Measurements from ENCODE around the gene HOXB5.
A peak's percentile ranks its signal among the peaks of the same experiment; 100 is the strongest.

HOXB5 gene

DNA sequence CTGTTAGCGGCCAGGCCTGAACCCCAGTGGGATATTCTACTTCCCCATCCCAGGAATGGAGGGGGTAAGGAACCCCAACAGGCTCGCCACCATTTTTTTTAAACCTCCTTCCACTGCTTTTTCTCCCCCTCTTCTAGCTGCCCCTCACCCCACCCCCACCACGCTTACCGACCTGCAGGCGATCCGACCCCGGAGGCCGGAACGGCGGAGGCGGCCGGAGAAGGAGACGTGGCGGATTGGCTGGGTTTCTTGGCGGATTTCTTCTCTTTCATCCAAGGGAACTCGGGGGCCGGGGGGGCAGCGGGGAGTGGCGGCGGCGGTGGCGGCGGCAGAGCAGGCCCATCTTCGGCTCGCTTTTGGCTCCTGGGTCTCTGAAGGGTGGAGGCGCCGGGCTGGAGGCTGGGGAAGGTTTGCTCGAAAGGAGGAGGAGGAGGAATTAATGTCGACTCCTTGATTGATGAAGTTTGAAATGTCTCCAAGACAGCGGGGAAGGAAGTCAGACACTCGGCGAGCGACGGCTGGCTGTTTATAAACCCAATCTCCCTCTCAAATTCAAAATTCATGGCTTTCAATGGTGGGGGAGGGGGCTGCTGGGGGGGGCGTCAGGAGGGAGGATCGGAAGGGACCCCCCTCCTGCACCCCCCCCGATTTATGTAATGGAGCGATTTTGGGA is 49.1 kb downstream of the HOXB5 start (continued):
- TF ChIP-seq ZNF560 (tag by site-specific recombination; IDR thresholded peaks at IDR 0.05; ENCODE audit: borderline replicate concordance), result no peak
- TF ChIP-seq ZBTB1 (tag by site-specific recombination; IDR thresholded peaks at IDR 0.05), result no peak
- no peak for TF ChIP-seq ZNF768 (tag by site-specific recombination; IDR thresholded peaks at IDR 0.05)
- TF ChIP-seq ZBTB48 (tag by site-specific recombination; IDR thresholded peaks at IDR 0.05), result no peak
- no peak for TF ChIP-seq MEIS1 (CRISPR knock-in tag; IDR thresholded peaks at IDR 0.05; ENCODE audit: borderline replicate concordance)
- no peak for TF ChIP-seq ZNF555 (tag by site-specific recombination; conservative IDR thresholded peaks at IDR 0.05)
- TF ChIP-seq ZXDB (tag by site-specific recombination; IDR thresholded peaks at IDR 0.05), result peak; percentile 47
- no peak for TF ChIP-seq ZNF169 (tag by site-specific recombination; IDR thresholded peaks at IDR 0.05)
- no peak for TF ChIP-seq ZNF654 (tag by site-specific recombination; IDR thresholded peaks at IDR 0.05; ENCODE audit: low read depth)
- TF ChIP-seq, protein P1, sequence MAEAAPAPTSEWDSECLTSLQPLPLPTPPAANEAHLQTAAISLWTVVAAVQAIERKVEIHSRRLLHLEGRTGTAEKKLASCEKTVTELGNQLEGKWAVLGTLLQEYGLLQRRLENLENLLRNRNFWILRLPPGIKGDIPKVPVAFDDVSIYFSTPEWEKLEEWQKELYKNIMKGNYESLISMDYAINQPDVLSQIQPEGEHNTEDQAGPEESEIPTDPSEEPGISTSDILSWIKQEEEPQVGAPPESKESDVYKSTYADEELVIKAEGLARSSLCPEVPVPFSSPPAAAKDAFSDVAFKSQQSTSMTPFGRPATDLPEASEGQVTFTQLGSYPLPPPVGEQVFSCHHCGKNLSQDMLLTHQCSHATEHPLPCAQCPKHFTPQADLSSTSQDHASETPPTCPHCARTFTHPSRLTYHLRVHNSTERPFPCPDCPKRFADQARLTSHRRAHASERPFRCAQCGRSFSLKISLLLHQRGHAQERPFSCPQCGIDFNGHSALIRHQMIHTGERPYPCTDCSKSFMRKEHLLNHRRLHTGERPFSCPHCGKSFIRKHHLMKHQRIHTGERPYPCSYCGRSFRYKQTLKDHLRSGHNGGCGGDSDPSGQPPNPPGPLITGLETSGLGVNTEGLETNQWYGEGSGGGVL (tag by site-specific recombination; IDR thresholded peaks at IDR 0.05), result peak; percentile 77
- TF ChIP-seq ZNF501 (tag by site-specific recombination; IDR thresholded peaks at IDR 0.05), result 0 out of 2 replicates have a peak, but pooled peaks have one; percentile 25
- no peak for TF ChIP-seq ZNF658 (tag by site-specific recombination; IDR thresholded peaks at IDR 0.05)
- TF ChIP-seq ZNF473 (tag by site-specific recombination; IDR thresholded peaks at IDR 0.05), result no peak
- TF ChIP-seq ZNF335 (tag by site-specific recombination; conservative IDR thresholded peaks at IDR 0.05), result no peak
- no peak for TF ChIP-seq ZNF174 (tag by site-specific recombination; IDR thresholded peaks at IDR 0.05)
- TF ChIP-seq ZBTB20 (tag by site-specific recombination; IDR thresholded peaks at IDR 0.05), result no peak
- no peak for TF ChIP-seq RBAK (tag by site-specific recombination; IDR thresholded peaks at IDR 0.05)
- no peak for TF ChIP-seq ZNF292 (tag by site-specific recombination; IDR thresholded peaks at IDR 0.05; ENCODE audit: borderline replicate concordance, low read depth)
- no peak for TF ChIP-seq ZNF324 (tag by site-specific recombination; IDR thresholded peaks at IDR 0.05)
- TF ChIP-seq ZNF549 (tag by site-specific recombination; IDR thresholded peaks at IDR 0.05), result no peak
- peak; percentile 52 for TF ChIP-seq ZFHX2 (tag by site-specific recombination; conservative IDR thresholded peaks at IDR 0.05)
- no peak for TF ChIP-seq ZNF791 (tag by site-specific recombination; IDR thresholded peaks at IDR 0.05)
- no peak for TF ChIP-seq ZNF266 (tag by site-specific recombination; IDR thresholded peaks at IDR 0.05; ENCODE audit: low read depth)
- TF ChIP-seq, protein P2, sequence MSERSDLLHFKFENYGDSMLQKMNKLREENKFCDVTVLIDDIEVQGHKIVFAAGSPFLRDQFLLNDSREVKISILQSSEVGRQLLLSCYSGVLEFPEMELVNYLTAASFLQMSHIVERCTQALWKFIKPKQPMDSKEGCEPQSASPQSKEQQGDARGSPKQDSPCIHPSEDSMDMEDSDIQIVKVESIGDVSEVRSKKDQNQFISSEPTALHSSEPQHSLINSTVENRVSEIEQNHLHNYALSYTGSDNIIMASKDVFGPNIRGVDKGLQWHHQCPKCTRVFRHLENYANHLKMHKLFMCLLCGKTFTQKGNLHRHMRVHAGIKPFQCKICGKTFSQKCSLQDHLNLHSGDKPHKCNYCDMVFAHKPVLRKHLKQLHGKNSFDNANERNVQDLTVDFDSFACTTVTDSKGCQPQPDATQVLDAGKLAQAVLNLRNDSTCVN (tag by site-specific recombination; optimal IDR thresholded peaks at IDR 0.05), result no peak
- TF ChIP-seq, protein P3, sequence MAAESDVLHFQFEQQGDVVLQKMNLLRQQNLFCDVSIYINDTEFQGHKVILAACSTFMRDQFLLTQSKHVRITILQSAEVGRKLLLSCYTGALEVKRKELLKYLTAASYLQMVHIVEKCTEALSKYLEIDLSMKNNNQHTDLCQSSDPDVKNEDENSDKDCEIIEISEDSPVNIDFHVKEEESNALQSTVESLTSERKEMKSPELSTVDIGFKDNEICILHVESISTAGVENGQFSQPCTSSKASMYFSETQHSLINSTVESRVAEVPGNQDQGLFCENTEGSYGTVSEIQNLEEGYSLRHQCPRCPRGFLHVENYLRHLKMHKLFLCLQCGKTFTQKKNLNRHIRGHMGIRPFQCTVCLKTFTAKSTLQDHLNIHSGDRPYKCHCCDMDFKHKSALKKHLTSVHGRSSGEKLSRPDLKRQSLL (tag by site-specific recombination; IDR thresholded peaks at IDR 0.05), result no peak
- TF ChIP-seq, protein P4, sequence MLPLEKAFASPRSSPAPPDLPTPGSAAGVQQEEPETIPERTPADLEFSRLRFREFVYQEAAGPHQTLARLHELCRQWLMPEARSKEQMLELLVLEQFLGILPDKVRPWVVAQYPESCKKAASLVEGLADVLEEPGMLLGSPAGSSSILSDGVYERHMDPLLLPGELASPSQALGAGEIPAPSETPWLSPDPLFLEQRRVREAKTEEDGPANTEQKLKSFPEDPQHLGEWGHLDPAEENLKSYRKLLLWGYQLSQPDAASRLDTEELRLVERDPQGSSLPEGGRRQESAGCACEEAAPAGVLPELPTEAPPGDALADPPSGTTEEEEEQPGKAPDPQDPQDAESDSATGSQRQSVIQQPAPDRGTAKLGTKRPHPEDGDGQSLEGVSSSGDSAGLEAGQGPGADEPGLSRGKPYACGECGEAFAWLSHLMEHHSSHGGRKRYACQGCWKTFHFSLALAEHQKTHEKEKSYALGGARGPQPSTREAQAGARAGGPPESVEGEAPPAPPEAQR (tag by site-specific recombination; IDR thresholded peaks at IDR 0.05), result no peak
- TF ChIP-seq, protein P5, sequence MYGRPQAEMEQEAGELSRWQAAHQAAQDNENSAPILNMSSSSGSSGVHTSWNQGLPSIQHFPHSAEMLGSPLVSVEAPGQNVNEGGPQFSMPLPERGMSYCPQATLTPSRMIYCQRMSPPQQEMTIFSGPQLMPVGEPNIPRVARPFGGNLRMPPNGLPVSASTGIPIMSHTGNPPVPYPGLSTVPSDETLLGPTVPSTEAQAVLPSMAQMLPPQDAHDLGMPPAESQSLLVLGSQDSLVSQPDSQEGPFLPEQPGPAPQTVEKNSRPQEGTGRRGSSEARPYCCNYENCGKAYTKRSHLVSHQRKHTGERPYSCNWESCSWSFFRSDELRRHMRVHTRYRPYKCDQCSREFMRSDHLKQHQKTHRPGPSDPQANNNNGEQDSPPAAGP (tag by site-specific recombination; IDR thresholded peaks at IDR 0.05), result no peak; the same call in 1 of the 2 replicates
- TF ChIP-seq ZNF777 (tag by site-specific recombination; IDR thresholded peaks at IDR 0.05; ENCODE audit: borderline replicate concordance), result no peak
- TF ChIP-seq, protein P6, sequence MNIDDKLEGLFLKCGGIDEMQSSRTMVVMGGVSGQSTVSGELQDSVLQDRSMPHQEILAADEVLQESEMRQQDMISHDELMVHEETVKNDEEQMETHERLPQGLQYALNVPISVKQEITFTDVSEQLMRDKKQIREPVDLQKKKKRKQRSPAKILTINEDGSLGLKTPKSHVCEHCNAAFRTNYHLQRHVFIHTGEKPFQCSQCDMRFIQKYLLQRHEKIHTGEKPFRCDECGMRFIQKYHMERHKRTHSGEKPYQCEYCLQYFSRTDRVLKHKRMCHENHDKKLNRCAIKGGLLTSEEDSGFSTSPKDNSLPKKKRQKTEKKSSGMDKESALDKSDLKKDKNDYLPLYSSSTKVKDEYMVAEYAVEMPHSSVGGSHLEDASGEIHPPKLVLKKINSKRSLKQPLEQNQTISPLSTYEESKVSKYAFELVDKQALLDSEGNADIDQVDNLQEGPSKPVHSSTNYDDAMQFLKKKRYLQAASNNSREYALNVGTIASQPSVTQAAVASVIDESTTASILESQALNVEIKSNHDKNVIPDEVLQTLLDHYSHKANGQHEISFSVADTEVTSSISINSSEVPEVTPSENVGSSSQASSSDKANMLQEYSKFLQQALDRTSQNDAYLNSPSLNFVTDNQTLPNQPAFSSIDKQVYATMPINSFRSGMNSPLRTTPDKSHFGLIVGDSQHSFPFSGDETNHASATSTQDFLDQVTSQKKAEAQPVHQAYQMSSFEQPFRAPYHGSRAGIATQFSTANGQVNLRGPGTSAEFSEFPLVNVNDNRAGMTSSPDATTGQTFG (tag by site-specific recombination; IDR thresholded peaks at IDR 0.05; ENCODE audit: borderline replicate concordance), result no peak
- TF ChIP-seq ZNF138 (tag by site-specific recombination; IDR thresholded peaks at IDR 0.05; ENCODE audit: borderline replicate concordance), result no peak
